Brain microvascular endothelial cell (primary cell): ENCODE results near the gene DHCR24.
A peak's percentile ranks its signal among the peaks of the same experiment; 100 is the strongest.
"Not testable (repeated sequence)": the region's sequence is repeated elsewhere in the genome, so short reads cannot be mapped to it uniquely, and the experiment has no call there.

Source experiments
- DNase-seq: peaks from one replicate; pipeline ENCODE4 v3.0.0-alpha.2; 2020
- H3K27ac ChIP-seq: fragments of 250-450 bp; sonication (Bioruptor Pico); 2 replicates; pipeline ENCODE4 v1.5.1; 2020; ENCODE audit warnings: mild to moderate bottlenecking, moderate library complexity
- H3K27me3 ChIP-seq: fragments of 250-450 bp; sonication (Bioruptor Pico); replicated peaks from 2 replicates; pipeline ENCODE4 v1.5.1; 2020; ENCODE audit warnings: mild to moderate bottlenecking
- H3K36me3 ChIP-seq: fragments of 250-450 bp; sonication (Bioruptor Pico); replicated peaks from 2 replicates; pipeline ENCODE4 v1.5.1; 2020; ENCODE audit warnings: mild to moderate bottlenecking
- H3K4me3 ChIP-seq: 2 replicates; pipeline ENCODE4 v1.5.1; 2011; ENCODE audit warnings: low read depth, mild to moderate bottlenecking, control low read depth, low read length, moderate library complexity
- CTCF ChIP-seq: IDR thresholded peaks from 2 replicates; pipeline ENCODE4 v1.5.1; 2011; ENCODE audit warnings: low read depth, mild to moderate bottlenecking, moderate library complexity, low read length, control low read depth, inconsistent platforms; ENCODE audit errors: missing control alignments
- in situ Hi-C: cut with HindIII; loops from 2 replicates; pipeline ENCODE4 v1.10.0; 2017; ENCODE audit warnings: low sequenced_read_pairs, low pct_ligation_motif_present

Gene DHCR24

DNA sequence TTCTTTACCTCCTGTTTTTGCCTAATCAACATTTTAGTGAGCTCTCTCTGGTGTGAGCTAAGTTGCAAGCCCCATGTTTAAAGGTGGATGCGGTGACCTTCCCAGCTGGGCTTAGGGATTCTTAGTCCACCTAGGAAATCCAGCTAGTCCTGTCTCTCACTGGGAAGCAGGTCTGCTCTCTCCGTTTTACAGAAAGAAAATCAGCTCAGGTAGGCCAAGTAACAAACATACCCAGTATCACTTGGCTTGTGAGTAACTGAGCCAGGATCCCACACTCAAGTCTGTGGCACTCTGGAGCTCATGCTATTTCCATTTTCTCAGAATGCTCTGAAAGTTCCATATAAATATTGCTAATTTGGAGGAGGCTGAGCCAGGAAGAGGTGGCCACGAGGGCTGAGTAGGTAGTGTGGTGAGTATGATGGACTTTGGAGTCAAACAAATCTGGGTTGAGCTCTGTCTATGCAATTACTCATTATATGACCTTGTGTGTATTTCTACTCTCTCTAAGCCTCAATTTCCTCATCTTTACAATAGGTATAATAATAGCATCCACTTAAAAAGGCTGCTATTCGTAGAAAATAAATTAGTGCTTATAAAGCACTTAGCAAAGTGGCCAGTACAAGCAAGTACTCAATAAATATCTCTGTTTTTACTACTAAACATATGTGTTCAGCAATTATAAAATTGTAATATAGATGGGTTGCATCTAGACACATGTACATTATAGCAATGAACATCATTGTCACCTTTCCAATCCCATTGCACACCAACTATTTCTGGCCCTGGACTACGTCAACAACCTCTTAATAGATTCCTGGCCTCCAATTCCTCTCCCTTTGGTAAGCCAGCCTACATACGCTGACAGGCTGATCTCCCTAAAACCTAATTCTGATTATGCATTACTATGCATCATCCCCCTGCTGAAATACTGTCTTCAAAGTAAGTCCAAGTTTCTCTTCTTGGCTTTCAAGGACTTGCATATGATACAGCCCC is 32.7 kb upstream of the DHCR24 start:
- no peaks in the 10 kb centered on the region for H3K36me3 ChIP-seq
- no peak overlapping the region for H3K4me3 ChIP-seq
- no peak for TF ChIP-seq CTCF
- DNase-seq: no peak
- H3K27ac ChIP-seq: no peak overlapping the region
- no peaks in the 10 kb centered on the region for H3K27me3 ChIP-seq
- in situ Hi-C loops: no loop called here

GRCh38 chr1:54911076-54911475 is 24.1 kb upstream of the DHCR24 start:
- H3K36me3 ChIP-seq, H3K4me3 ChIP-seq, H3K27me3 ChIP-seq, H3K27ac ChIP-seq, DNase-seq, in situ Hi-C loops: not testable (repeated sequence)

- TF ChIP-seq CTCF: no peak
- DNase-seq: no peak
- no peaks in the 10 kb centered on the region for H3K36me3 ChIP-seq
Observed at GRCh38 chr1:54906586-54906985, 19.6 kb upstream of the DHCR24 start.

DNA sequence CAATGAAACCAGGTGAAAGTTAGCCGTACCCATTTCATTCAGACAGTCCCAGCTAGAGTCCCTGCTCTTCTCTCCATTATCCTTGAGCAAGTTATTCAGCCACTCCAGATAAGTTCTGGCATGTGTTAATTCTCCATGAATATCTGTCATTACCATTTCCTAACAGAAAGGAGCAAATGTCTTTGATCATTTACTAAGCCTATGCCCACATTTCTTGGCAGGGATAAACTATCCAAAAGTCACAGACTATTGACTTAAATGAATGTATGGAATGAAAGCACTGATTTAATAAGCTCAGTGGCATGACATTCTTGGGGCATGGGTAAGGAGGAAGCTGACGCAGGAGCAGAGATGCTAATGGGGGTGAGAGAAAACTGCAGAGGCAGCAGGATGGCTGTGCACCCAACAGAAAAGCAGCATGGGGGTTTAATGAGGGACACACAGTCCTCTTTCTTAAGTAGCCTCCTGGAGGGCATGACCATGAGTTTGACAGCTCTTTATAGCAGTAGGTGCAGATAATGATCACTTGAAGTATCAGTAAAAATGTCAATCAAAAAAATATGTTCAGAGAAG is 17.6 kb upstream of the DHCR24 start:
- in situ Hi-C loops: no loop called here
- peak; percentile 60 for DNase-seq
- no peak for TF ChIP-seq CTCF
- Histone ChIP-seq H3K27ac (no peak overlapping the region), H3K36me3 (no peaks in the 10 kb centered on the region), H3K27me3 (no peaks in the 10 kb centered on the region), H3K4me3 (no peak overlapping the region)

More at GRCh38 chr1:54906586-54906985, 19.6 kb upstream of the DHCR24 start:
- H3K27ac ChIP-seq: no peak overlapping the region
- H3K4me3 ChIP-seq: no peak overlapping the region
- in situ Hi-C loops: no loop called here
- no peaks in the 10 kb centered on the region for H3K27me3 ChIP-seq

DNA sequence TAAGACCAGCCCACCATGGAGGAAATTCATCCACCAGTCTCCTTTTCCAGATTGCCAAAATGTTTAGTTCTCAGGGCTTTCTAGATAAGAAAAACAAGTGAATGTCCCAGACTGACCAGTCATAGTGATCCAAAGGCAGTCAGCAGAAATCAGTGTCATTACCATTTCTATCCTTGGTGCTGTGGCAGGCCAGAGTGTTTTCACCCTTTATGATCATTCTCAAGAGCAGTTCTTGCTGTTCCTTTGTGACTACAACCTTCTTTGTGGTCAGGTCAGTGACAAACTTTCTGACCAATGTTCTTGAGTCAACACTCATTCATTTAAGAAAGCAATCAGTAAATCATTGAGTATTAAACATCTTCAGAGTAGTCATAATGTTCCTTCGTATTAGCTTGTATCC is 7.3 kb upstream of the DHCR24 start:
- Histone ChIP-seq H3K27ac (no peak overlapping the region), H3K4me3 (no peak overlapping the region), H3K27me3 (no peaks in the 10 kb centered on the region), H3K36me3 (no peaks in the 10 kb centered on the region)
- in situ Hi-C loops: no loop called here
- DNase-seq: no peak
- no peak for TF ChIP-seq CTCF

DNA sequence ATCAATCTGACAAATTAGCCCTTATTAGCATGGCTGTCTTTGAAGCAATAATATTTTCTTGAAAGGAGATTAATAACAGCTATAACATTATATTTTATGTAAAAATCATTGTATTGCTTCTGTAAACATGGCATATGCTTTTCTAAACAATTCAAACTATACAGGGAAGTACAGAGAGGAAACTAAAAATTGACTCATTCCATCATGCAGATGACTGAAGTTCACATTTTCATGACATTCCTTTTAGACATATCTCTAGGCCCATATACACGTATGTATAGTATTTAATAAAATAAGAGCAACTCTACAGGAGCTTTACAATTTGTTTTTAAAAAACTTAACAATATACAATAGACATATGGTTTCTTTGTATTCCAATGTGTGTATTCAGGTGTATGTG is 5.6 kb upstream of the DHCR24 start:
- Histone ChIP-seq H3K27ac (no peak overlapping the region), H3K4me3 (no peak overlapping the region), H3K27me3 (no peaks in the 10 kb centered on the region), H3K36me3 (no peaks in the 10 kb centered on the region)
- no peak for TF ChIP-seq CTCF
- DNase-seq: no peak
- in situ Hi-C loops: no loop called here
